Liver (tissue), 3 donors: ENCODE measurements around the gene RAB7A.

Source experiments
- CTCF ChIP-seq: fragments of 150-350 bp; IDR thresholded peaks from 2 replicates; pipeline ENCODE4 v1.5.1; 2017; ENCODE audit warnings: improper control_type of control experiment, low read depth, low read length; ENCODE audit not compliant: missing input control
- EGR1 ChIP-seq, 2 donors: IDR thresholded peaks; 2 replicates each; pipeline ENCODE4 v1.6.1; 2016 to 2018; ENCODE audit warnings: antibody characterized with exemption in 2 of 2, low read depth in 2 of 2
- GABPA ChIP-seq, 2 donors: IDR thresholded peaks in 1 of 2; conservative IDR thresholded peaks in 1 of 2; 2 replicates each; pipeline ENCODE4 v1.6.1; 2016; ENCODE audit warnings: antibody characterized with exemption in 2 of 2, mild to moderate bottlenecking in 1 of 2, moderate library complexity in 1 of 2
- HNF4G ChIP-seq: IDR thresholded peaks from 2 replicates; pipeline ENCODE4 v1.6.1; 2016; ENCODE audit warnings: antibody characterized with exemption
- REST ChIP-seq: IDR thresholded peaks from 2 replicates; pipeline ENCODE4 v1.6.1; 2016; ENCODE audit warnings: antibody characterized with exemption, mild to moderate bottlenecking
- TF ChIP-seq, protein P1 (sequence below): IDR thresholded peaks from 2 replicates; pipeline ENCODE4 v1.6.1; 2016; ENCODE audit warnings: antibody characterized with exemption
- donor health status: healthy.
- donor health status: healthy.

GRCh38 chr3:128775241-128775640 lies 49.3 kb downstream of the RAB7A start:
- no peak for TF ChIP-seq EGR1 (IDR thresholded peaks at IDR 0.05; ENCODE audit: low read depth in 2 of 2)
- TF ChIP-seq CTCF: no peak
- TF ChIP-seq, protein P1, sequence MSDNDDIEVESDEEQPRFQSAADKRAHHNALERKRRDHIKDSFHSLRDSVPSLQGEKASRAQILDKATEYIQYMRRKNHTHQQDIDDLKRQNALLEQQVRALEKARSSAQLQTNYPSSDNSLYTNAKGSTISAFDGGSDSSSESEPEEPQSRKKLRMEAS: no peak
- TF ChIP-seq REST: no peak
- no peak for TF ChIP-seq HNF4G
- TF ChIP-seq GABPA (IDR thresholded peaks at IDR 0.05 in 1 of 2, conservative IDR thresholded peaks at IDR 0.05 in 1 of 2): no peak
